Suprapubic skin (tissue), 3 donors: ENCODE results near the gene CWC27.

ENCODE experiments used
- CTCF ChIP-seq, 2 donors: fragments of 200-600 bp in 1 of 2; fragments of 450-650 bp in 1 of 2; sonication (generic) in 1 of 2; IDR thresholded peaks; one replicate each; pipeline ENCODE4 v1.5.1; 2016 to 2019; ENCODE audit warnings: antibody characterized with exemption in 2 of 2, mild to moderate bottlenecking in 1 of 2, moderate library complexity in 1 of 2
- POLR2A ChIP-seq, 2 donors: fragments of 450-650 bp; IDR thresholded peaks; one replicate each; pipeline ENCODE4 v1.6.1; 2017; ENCODE audit warnings: antibody characterized with exemption in 2 of 2, mild to moderate bottlenecking in 2 of 2, moderate library complexity in 2 of 2

- no peak for TF ChIP-seq CTCF (IDR thresholded peaks at IDR 0.05)
- TF ChIP-seq POLR2A (IDR thresholded peaks at IDR 0.05): no peak
Measured at GRCh38 chr5:64884541-64884940, 115.8 kb downstream of the CWC27 start.
